Astrocyte of the cerebellum (primary cell): ENCODE data around the gene UBE2V1.
"Not testable (repeated sequence)": the region's sequence is repeated elsewhere in the genome, so short reads cannot be mapped to it uniquely, and the experiment has no call there.

Source experiments
- DNase-seq: peaks from one replicate; pipeline ENCODE4 v3.0.0-alpha.2; 2011; ENCODE audit warnings: low read depth
- H3K4me3 ChIP-seq: 2 replicates; pipeline ENCODE4 v1.5.1; 2011; ENCODE audit warnings: mild to moderate bottlenecking, low read depth, low read length, moderate library complexity
- CTCF ChIP-seq: IDR thresholded peaks from 2 replicates; pipeline ENCODE4 v1.5.1; 2012; ENCODE audit warnings: low read length, low read depth, moderate library complexity, mild to moderate bottlenecking; ENCODE audit errors: missing control alignments
- in situ Hi-C: cut with HindIII; loops from 2 replicates; pipeline ENCODE4 v1.10.0; 2017; ENCODE audit warnings: low sequenced_read_pairs

The UBE2V1 gene

GRCh38 chr20:50089787-50090177, 23.2 kb downstream of the UBE2V1 start:
- H3K4me3 ChIP-seq: no peak overlapping the region
- in situ Hi-C loops: loop anchor here (25.0 kb wide), 1 partner anchor 102 kb away; the partner anchor contains the start of gene SNAI1
- no peak for TF ChIP-seq CTCF

GRCh38 chr20:50089140-50089786, 23.7 kb downstream of the UBE2V1 start:
- in situ Hi-C loops: loop anchor here (25.0 kb wide), 1 partner anchor 102 kb away; the partner anchor contains the start of gene SNAI1
- H3K4me3 ChIP-seq: no peak overlapping the region
- no peak for TF ChIP-seq CTCF
- no peak for DNase-seq

More at GRCh38 chr20:50089787-50090177, 23.2 kb downstream of the UBE2V1 start:
- DNase-seq: no peak

GRCh38 chr20:50088022-50088421, 24.9 kb downstream of the UBE2V1 start:
- DNase-seq: no peak
- TF ChIP-seq CTCF: no peak
- in situ Hi-C loops: loop anchor here (25.0 kb wide), 1 partner anchor 101 kb away; the partner anchor contains the start of gene SNAI1

GRCh38 chr20:50085481-50086365, 27.2 kb downstream of the UBE2V1 start:
- peak; percentile 57 for DNase-seq
- no peak overlapping the region for H3K4me3 ChIP-seq
- in situ Hi-C loops: loop anchor here (25.0 kb wide), 1 partner anchor 98 kb away; the partner anchor contains the start of gene SNAI1
- TF ChIP-seq CTCF: peak; percentile 87

More at GRCh38 chr20:50088022-50088421, 24.9 kb downstream of the UBE2V1 start:
- H3K4me3 ChIP-seq: no peak overlapping the region

GRCh38 chr20:50085146-50085480, 27.8 kb downstream of the UBE2V1 start:
- TF ChIP-seq CTCF: no peak
- DNase-seq: no peak
- in situ Hi-C loops: loop anchor here (25.0 kb wide), 1 partner anchor 98 kb away; the partner anchor contains the start of gene SNAI1
- H3K4me3 ChIP-seq: no peak overlapping the region

GRCh38 chr20:50083034-50083433, 29.9 kb downstream of the UBE2V1 start:
- TF ChIP-seq CTCF: no peak
- H3K4me3 ChIP-seq: no peak overlapping the region
- no peak for DNase-seq
- in situ Hi-C loops: loop anchor here (25.0 kb wide), 1 partner anchor 96 kb away; the partner anchor contains the start of gene SNAI1

- in situ Hi-C loops: loop anchor here (25.0 kb wide), 1 partner anchor 95 kb away; the partner anchor contains the start of gene SNAI1
- DNase-seq, H3K4me3 ChIP-seq: not testable (repeated sequence)
Measured at GRCh38 chr20:50082056-50082455, 30.9 kb downstream of the UBE2V1 start.
